SK-N-SH treated with all-trans-retinoic acid at 6 μM for 48 hours (cell line): Measurements from ENCODE around the gene ACP4.
"Not testable (repeated sequence)": the region's sequence is repeated elsewhere in the genome, so short reads cannot be mapped to it uniquely, and the experiment has no call there.

Source experiments
- ARNTL ChIP-seq: fragments of 450-650 bp; formaldehyde crosslinking; IDR thresholded peaks from 2 replicates; pipeline ENCODE4 v1.5.0; 2020; ENCODE audit warnings: low read depth, mild to moderate bottlenecking, moderate library complexity, borderline replicate concordance
- ZNF565 ChIP-seq: fragments of 450-650 bp; formaldehyde crosslinking; conservative IDR thresholded peaks from 2 replicates; pipeline ENCODE4 v1.5.0; 2020; ENCODE audit warnings: low read depth, mild to moderate bottlenecking, moderate library complexity

DNA sequence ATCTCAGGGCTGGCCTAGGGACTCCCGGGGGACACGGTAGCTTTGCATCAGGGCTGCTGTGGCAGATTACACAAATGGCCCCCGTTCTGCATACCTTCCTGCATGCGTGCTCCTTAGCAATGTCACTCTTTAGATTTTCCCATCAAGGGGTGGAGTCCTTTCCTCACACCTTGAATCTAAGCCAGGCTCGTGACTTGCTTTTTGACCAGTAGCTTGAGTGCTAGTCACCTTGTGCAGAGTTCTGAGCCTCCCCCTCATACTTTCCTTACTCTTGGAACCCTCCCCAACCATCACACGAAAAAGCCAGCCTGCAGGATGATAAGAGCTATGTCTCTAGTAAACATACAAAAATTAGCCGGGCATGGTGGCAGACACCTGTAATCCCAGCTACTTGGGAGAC is 16.8 kb upstream of the ACP4 start:
- not testable (repeated sequence) for TF ChIP-seq ZNF565, ARNTL
